Motor neuron (in vitro differentiated cells): ENCODE results near the gene PDLIM1. TPM values are rescaled to one million over a fixed set of nuclear protein-coding genes. Genes with fewer than 3 reads are reported as not detected.

Experiments used
- ATAC-seq, 8 experiments: fragments of 200-7000 bp; cut with Tn5 transposase; replicated peaks in 6 of 8; 2 replicates each; pipeline ENCODE4 v1.8.0; 2021; ENCODE audit warnings: mild to moderate bottlenecking in 8 of 8, moderate library complexity in 8 of 8
- H3K27ac ChIP-seq, 2 donors: fragments of 250-450 bp; sonication (Bioruptor Pico); 2 replicates each; pipeline ENCODE4 v1.9.0; 2021; ENCODE audit warnings: antibody characterized with exemption in 2 of 2, mild to moderate bottlenecking in 2 of 2, moderate library complexity in 1 of 2
- H3K4me1 ChIP-seq, 2 donors: fragments of 250-450 bp; sonication (Bioruptor Pico); replicated peaks in 1 of 2; 2 replicates each; pipeline ENCODE4 v1.6.1; 2021; ENCODE audit warnings: antibody characterized with exemption in 2 of 2, mild to moderate bottlenecking in 2 of 2, moderate library complexity in 1 of 2
- H3K4me3 ChIP-seq, 5 donors: fragments of 250-450 bp; sonication (Bioruptor Pico); 2 replicates each; pipeline ENCODE4 v1.9.0; 2021; ENCODE audit warnings: antibody characterized with exemption in 5 of 5, mild to moderate bottlenecking in 5 of 5, moderate library complexity in 4 of 5
- WGBS, 10 experiments: fragments of 450-650 bp; shearing (Covaris generic); methylation state at CpG; one replicate each; pipeline ENCODE4 v1.0.0; 2022; 5-methylcytosine and 5-hydroxymethylcytosine counted together
- in situ Hi-C, 9 experiments: fragments of 400-800 bp; cut with MboI; loops; one replicate each; pipeline ENCODE4 v1.15.0; 2021; ENCODE audit warnings: low sequenced_read_pairs in 9 of 9, low pct_unique_long_range_greater_than_20kb in 2 of 9; ENCODE audit not compliant: unreplicated experiment in 9 of 9
- total RNA-seq, 8 experiments: library from RNA; unstranded; fragments of 300-600 nt; gene quantifications; 2 replicates each; pipeline versions ENCODE4 v1.2.3 to v1.2.4, GENCODE V29; 2022

Gene PDLIM1
- total RNA-seq, 8 experiments from 2014 or later: 2.7 to 106 (median 27.6) TPM

- ATAC-seq: no peak
- H3K27ac ChIP-seq: no peak overlapping the region
- H3K4me1 ChIP-seq: no peaks in the 10 kb centered on the region
- H3K4me3 ChIP-seq: no peak overlapping the region
- in situ Hi-C loops: no loop called here
- 20 to 100% (median 83%) methylated on average over 1 to 3 of the region's 3 CpGs; no CpG with 5 or more reads in 1 of the 10 experiments for WGBS, 10 experiments
Observed at GRCh38 chr10:95187617-95188016, 103.2 kb downstream of the PDLIM1 start.

Other genes starting within 250 kb of the PDLIM1 start
- gene CYP2C8, start 221.5 kb downstream of the PDLIM1 start, total RNA-seq: under 1 TPM in 2 of 8 experiments, not detected in 6; 0.14 to 0.33 TPM
- under 1 TPM in 2 of 8 experiments, not detected in 6; 0.14 to 0.24 TPM for gene ACSM6, start 96.8 kb downstream of the PDLIM1 start, total RNA-seq